HepG2 (cell line): Measurements from ENCODE around the gene IL16. TPM values are rescaled to one million over a fixed set of nuclear protein-coding genes. Genes with fewer than 3 reads are reported as not detected.

Experiments used
- HMG20B ChIP-seq: conservative IDR thresholded peaks from 2 replicates; pipeline ENCODE4 v1.6.1; 2016; ENCODE audit warnings: missing genetic modification reagents, missing compliant biosample characterization
- HNRNPUL1 ChIP-seq: fragments of 200-400 bp; formaldehyde crosslinking; IDR thresholded peaks from 2 replicates; pipeline ENCODE4 v1.6.1; 2017; ENCODE audit warnings: low read depth, mild to moderate bottlenecking, low read length, moderate library complexity
- IKZF5 ChIP-seq: IDR thresholded peaks from 2 replicates; pipeline ENCODE4 v1.6.1; 2018; ENCODE audit warnings: missing genetic modification reagents, mild to moderate bottlenecking, missing compliant biosample characterization
- MAFK ChIP-seq, 2 experiments: IDR thresholded peaks in 1 of 2; conservative IDR thresholded peaks in 1 of 2; 2 replicates each; pipeline ENCODE4 v1.6.1; 2011; ENCODE audit warnings: improper control_type of control experiment in 2 of 2, low read length in 2 of 2
- MED8 ChIP-seq: sonication (generic); formaldehyde crosslinking; IDR thresholded peaks from 2 replicates; pipeline ENCODE4 v1.8.1; 2023; ENCODE audit warnings: mild to moderate bottlenecking, missing genetic modification reagents; ENCODE audit not compliant: insufficient replicate concordance
- NAIF1 ChIP-seq: sonication (generic); formaldehyde crosslinking; IDR thresholded peaks from 2 replicates; pipeline ENCODE4 v1.5.0; 2020; ENCODE audit warnings: mild to moderate bottlenecking, missing genetic modification reagents, borderline replicate concordance
- NFKB2 ChIP-seq: sonication (generic); formaldehyde crosslinking; IDR thresholded peaks from 2 replicates; pipeline ENCODE4 v1.4.0; 2020; ENCODE audit warnings: missing genetic modification reagents, borderline replicate concordance
- PAF1 ChIP-seq: IDR thresholded peaks from 2 replicates; pipeline ENCODE4 v1.6.1; 2016; ENCODE audit warnings: missing genetic modification reagents, missing compliant biosample characterization
- SIN3B ChIP-seq: fragments of 150-350 bp; IDR thresholded peaks from 2 replicates; pipeline ENCODE4 v1.6.1; 2014; ENCODE audit warnings: low read length
- SNAI1 ChIP-seq: sonication (generic); formaldehyde crosslinking; IDR thresholded peaks from 2 replicates; pipeline ENCODE4 v1.5.0; 2020; ENCODE audit warnings: mild to moderate bottlenecking, missing genetic modification reagents, borderline replicate concordance
- ZNF280B ChIP-seq: sonication (generic); formaldehyde crosslinking; IDR thresholded peaks from 2 replicates; pipeline ENCODE4 v1.5.0; 2020; ENCODE audit warnings: missing genetic modification reagents, mild to moderate bottlenecking, borderline replicate concordance
- ZNF407 ChIP-seq: sonication (generic); formaldehyde crosslinking; IDR thresholded peaks from one replicate; pipeline ENCODE4 v1.5.1; 2020; ENCODE audit warnings: mild to moderate bottlenecking, missing genetic modification reagents; ENCODE audit errors: not compliant biosample characterization
- polyA plus RNA-seq, 8 experiments: library from polyadenylated mRNA; depleted of rRNA in 3 of 8; stranded (reverse) in 7 of 8; unstranded in 1 of 8; fragments of >200 nt; fragmentation: Illumina TruSeq in 4 of 8; extraction: Trizol in 4 of 8; gene quantifications; 2 replicates each; pipeline versions ENCODE4 v1.2.1 to v1.2.3, GENCODE V29; 2011 to 2016; ENCODE audit warnings: low read depth in 4 of 8, missing spikeins in 1 of 8, mixed read lengths in 1 of 8; ENCODE audit not compliant: insufficient read depth in 1 of 8
- total RNA-seq, 5 experiments: library from RNA; depleted of rRNA; stranded (reverse); fragments of >200 nt; fragmentation: Illumina TruSeq; extraction: Trizol; gene quantifications; 2 replicates each; pipeline ENCODE4 v1.2.3, GENCODE V29; 2016; ENCODE audit warnings: low read depth in 1 of 5
- TF ChIP-seq, protein P1 (sequence below): sonication (generic); formaldehyde crosslinking; IDR thresholded peaks from 2 replicates; pipeline ENCODE4 v1.5.0; 2020; ENCODE audit warnings: missing genetic modification reagents

The IL16 gene
- total and polyA plus RNA-seq, 2 of the 13 experiments (the other 11 are each of a cell fraction or from before 2014, with no cell fraction given), result 0.03 TPM; not detected in 1

DNA sequence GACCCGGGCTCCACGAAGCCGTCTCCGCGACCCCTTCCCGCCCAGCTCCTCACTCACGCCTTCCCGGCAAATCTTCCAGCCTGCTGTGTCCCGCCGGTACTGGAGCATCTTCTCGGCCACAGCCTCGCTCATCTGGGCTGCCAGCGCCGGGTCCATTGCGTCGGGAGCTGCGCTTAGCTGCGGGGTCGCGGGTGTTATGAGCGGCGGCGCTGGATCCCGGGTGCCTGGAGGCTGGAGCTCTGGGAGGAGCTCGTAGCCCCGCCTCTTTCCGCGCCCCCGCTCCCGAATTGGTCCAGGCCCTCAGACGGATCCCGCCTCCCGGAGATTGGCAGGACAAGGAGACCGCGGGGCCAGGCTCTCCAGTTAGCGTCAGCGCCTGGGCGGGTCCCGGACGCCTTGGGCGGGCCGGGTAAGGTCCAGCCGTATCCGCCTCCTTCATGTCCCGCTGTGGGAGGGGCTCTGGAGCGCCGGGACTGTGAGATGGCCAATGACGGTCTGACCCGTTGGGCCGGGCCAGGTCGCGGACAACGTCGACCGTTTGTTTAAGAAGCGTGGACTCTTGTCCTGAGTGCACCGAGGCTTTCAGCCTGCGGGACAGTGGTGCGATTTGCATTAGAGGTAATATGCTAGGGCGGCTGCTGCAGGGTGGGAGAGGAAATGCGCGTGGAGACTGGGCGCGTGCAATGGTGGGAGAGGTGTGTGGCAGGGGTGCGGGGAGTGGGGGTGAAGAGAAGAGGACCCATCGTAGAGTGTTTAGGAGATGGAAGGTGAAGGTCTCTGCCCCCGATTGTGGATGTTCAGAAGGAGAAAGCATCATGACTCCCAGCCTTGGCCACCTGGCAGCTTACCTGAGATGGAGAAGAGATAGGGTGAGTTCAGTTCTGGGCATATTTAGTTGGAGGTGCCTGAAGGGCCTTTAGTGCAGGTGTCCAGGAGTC lies 127.5 kb downstream of the IL16 start, which contains the start of gene STARD5 (continued):
- peak; percentile 32 for TF ChIP-seq MED8 (CRISPR knock-in tag)
- TF ChIP-seq, protein P1, sequence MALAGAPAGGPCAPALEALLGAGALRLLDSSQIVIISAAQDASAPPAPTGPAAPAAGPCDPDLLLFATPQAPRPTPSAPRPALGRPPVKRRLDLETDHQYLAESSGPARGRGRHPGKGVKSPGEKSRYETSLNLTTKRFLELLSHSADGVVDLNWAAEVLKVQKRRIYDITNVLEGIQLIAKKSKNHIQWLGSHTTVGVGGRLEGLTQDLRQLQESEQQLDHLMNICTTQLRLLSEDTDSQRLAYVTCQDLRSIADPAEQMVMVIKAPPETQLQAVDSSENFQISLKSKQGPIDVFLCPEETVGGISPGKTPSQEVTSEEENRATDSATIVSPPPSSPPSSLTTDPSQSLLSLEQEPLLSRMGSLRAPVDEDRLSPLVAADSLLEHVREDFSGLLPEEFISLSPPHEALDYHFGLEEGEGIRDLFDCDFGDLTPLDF (CRISPR knock-in tag), result no peak
- no peak for TF ChIP-seq PAF1 (CRISPR knock-in tag)
- no peak; the same call in 1 of the 2 replicates for TF ChIP-seq IKZF5
- no peak for TF ChIP-seq NFKB2 (CRISPR knock-in tag)
- no peak for TF ChIP-seq MAFK (conservative IDR thresholded peaks at IDR 0.05 in 1 of 2, IDR thresholded peaks at IDR 0.05 in 1 of 2; ENCODE audit: low read length in 2 of 2)
- no peak for TF ChIP-seq NAIF1 (CRISPR knock-in tag)
- no peak for TF ChIP-seq HMG20B (CRISPR knock-in tag)
- TF ChIP-seq HNRNPUL1, result no peak
- TF ChIP-seq ZNF407 (CRISPR knock-in tag), result peak; percentile 50
- TF ChIP-seq SNAI1 (CRISPR knock-in tag), result no peak; the same call in 1 of the 2 replicates
- 0 out of 2 replicates have a peak, but pooled peaks have one; percentile 37 for TF ChIP-seq ZNF280B (CRISPR knock-in tag)
- no peak for TF ChIP-seq SIN3B
